GM08714 (cell line): ENCODE measurements around the gene ATG4D.
A peak's percentile ranks its signal among the peaks of the same experiment; 100 is the strongest.

Experiments used
- H3K4me3 ChIP-seq: fragments of 200-500 bp; sonication (Bioruptor generic); 2 replicates; pipeline ENCODE4 v1.5.1; 2014; ENCODE audit warnings: mild to moderate bottlenecking, low read length, inconsistent platforms
- ZNF274 ChIP-seq: IDR thresholded peaks from 2 replicates; pipeline ENCODE4 v1.6.1; 2012; ENCODE audit warnings: mild to moderate bottlenecking, low read depth, low read length

The ATG4D gene

DNA sequence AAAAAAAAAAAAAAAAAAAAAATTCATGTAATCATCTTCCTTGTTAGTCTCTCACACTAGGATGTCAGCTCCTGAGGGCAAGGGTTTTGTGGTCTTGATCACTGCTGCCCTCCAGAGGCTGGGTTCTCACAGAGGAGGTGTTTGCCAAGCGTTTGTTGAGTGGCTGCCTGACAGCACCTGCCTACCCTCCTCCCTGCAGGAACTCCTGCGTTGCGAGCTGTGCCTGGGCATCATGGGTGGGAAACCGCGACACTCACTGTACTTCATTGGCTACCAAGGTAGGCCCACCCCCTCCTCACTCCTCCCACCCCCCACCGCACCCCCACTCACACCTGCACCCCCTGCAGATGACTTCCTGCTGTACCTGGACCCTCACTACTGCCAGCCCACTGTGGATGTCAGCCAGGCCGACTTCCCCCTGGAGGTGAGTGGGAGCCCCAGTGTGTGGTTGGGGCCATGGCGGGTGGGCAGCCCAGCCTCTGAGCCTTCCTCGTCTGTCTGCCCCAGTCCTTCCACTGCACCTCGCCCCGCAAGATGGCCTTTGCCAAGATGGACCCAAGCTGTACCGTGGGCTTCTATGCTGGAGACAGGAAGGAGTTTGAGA, 8.1 kb downstream of the ATG4D start:
- no peak for TF ChIP-seq ZNF274
- H3K4me3 ChIP-seq, result no peak overlapping the region

DNA sequence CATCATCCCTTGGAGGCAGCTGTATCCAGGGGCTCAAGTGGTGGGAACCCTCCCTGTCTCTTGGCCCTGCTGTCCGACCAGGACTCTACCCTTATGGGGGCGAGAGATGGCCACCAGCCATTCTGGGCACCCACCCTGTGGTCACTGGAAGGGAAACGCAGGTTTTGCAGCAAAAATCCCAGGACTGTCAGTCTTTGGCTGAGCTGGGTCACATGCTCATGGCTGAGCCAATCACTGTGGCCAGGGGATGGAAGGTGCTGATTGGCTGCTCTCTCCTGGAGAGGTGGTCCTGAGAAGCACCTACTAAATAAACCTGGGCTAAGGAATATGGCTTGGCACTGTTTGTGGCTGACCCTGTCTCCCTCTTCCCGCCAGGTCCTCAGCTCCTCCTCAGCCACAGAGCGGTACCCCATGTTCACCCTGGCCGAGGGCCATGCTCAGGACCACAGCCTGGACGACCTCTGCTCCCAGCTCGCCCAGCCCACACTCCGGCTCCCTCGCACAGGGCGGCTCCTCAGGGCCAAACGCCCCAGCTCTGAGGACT, 8.9 kb downstream of the ATG4D start:
- no peak overlapping the region for H3K4me3 ChIP-seq
- no peak for TF ChIP-seq ZNF274

DNA sequence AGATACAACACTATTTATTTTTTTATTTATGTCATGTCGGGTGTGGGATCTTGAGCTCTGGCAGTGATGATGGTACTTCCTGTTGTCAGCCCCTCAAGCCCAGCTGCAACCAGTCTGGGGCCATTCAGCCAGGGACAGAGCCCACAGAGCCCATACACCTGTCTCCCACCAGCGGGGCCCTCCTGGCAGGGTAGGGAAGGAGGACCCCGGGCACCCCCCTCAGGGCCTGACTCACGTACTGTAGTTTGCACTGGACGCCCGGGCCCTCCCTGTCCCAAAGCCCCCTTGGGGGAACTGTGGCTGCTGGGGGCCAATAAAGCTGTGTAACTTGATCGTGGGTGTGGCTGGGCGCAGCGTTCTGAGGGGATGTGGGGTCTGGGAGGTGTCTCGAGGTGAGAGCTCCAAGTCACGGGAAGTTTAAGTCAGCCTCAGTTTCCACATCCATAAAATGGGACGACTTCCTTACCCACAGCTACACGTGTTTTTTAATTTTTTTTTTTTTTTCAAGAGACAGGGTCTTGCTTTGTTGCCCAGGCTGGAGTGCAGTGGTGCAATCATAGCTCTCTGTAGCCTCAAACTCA, 9.5 kb downstream of the ATG4D start:
- no peak overlapping the region for H3K4me3 ChIP-seq
- TF ChIP-seq ZNF274, result no peak

DNA sequence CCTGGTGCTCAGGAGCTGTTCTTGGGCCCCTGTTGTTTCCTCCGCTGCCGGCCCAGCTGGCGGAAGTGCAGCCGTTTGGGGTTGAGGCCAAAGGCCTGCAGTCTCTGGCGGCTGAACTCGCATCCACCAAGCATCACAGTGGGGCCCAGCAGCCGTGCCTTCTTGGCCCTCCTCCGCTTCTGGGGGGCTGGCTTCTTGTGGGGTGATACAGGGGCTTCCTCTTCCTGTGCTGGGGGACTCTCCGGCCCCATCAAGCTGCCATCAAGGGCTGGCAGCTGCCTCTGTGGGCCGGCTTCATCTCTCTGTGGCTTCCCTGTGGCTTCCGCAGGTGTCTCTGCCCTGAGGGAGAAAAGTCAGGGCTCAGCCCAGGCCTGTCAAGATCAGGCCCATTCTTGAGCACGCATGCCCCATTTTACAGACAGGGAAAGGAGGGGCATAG, 10.3 kb downstream of the ATG4D start:
- TF ChIP-seq ZNF274, result no peak

DNA sequence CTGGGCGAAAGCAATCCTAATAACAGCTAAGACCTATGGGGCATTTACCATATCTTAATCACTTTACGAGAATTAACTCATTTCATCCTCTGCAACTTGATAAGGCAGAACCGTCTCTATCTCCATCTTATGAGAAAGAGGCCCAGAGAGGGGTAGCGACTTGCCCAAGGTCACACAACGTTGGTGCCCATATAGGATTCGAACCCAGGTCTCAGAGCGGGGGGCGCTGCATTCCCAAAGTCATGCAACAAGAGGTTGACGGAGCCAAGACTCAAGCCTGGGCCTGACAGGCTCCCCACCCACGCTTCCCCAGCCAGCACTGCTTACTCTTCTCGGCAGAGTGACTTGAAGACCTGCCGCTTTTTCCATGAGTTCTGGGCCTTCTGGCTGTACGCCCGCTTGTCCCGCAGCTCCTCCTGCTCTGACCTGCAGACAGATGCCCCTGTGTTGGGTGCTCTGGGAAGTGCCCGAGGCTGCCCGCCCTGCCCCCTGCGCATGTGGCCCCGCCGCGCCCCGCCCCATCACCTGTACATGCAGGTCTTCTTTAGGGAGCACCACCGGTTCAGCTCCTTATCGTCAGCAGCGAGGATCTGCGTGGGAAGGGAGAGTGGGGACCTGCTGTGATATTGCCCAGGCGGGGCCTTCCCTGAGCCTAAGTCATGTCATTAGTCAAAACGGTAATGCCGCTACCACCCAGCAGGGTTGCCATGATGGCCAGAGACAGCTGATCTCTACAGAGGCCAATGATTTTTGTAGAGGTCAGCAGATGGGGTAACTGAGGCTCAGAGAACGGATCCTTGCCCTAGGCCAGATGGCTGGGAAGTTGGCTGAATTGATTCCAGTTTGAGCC, 11.3 kb downstream of the ATG4D start:
- H3K4me3 ChIP-seq, result no peak overlapping the region
- TF ChIP-seq ZNF274, result no peak

More for the DNA sequence above, 10.3 kb downstream of the ATG4D start:
- H3K4me3 ChIP-seq, result no peak overlapping the region

DNA sequence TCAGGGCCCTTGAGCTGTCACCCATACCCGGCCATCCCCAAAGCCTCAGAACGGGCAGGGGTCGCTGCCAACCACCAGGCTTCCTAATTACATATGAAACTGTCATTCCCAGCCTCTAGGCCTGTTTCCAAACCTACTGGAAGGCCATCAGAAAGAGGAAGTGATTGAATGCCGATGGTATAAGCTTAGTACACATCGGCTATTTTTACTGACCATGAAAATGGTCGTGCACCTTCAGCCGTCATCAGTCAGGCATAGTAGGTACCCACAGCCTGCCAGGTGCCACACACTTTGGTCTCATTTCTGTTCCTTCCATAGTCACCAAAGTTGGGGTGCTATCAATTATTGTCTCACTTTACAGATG, 11.9 kb downstream of the ATG4D start:
- TF ChIP-seq ZNF274, result no peak
- no peak overlapping the region for H3K4me3 ChIP-seq

DNA sequence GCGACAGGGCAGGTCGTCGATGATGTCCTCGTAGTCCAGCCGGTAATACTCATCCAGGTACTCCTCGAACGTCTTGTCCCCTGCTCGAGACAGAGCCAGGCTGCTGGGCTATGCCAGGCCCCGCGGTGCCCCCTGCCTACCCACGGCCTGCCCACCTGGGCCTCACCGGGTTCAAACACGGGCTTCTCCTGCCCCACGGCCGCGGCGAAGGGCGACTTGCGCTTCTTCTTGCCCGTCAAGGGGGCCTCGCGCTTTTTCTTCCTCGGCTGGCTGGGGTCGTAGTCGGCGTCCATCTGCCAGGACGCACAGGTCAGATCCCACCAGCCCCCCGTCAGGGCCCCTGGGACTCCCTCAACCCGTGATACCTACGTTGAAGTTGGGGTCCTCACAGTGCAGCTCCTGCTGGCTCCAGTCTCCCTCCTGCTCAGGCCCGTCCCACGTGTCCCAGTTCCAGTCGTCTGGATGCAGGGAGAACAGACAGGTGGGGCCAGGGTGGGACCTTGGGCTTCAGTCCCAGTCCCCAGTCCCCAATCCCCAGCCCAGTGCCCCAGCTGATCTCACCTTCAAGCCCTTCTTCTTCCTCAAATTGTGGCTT, 14.0 kb downstream of the ATG4D start:
- no peak for TF ChIP-seq ZNF274
- H3K4me3 ChIP-seq, result no peak overlapping the region

DNA sequence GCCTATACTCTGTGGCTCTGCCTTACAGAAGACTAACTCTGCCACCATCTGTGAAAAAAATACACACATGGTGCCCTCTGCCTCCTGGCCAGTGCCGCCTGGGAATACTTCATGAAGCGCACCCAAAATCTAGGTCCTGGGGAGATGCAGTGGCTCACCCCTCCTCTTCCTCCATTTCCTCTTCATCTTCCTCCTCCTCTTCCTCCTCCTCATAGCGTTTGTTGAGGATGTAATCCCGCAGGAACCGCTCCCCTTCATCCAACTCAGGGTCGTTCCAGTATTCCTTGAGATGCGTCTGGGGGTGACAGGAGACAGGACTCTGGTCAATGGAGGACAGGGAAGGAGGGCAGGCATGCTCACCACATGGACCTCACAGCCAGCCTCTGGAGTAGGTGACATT, 16.4 kb downstream of the ATG4D start:
- H3K4me3 ChIP-seq, result no peak overlapping the region
- no peak for TF ChIP-seq ZNF274

DNA sequence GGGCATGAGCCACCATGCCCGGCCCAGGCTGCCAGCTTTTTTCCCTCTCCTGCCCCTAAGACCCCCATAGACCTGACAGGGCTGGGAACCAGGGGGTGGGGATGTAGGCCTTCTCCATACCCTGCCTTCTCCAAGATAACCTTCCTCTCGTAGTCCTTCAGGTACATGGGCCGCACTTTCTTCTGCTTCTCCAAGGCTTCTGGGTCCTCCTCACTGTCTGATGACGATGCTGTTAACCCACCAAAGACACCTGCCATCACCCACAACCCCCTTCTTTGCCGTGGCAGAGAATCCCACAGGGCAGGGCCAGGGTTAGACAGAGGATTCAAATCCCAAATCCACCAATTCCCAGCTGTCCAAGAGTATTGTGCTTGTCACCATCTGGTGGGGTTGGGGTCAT, 18.9 kb downstream of the ATG4D start:
- no peak for TF ChIP-seq ZNF274
- H3K4me3 ChIP-seq, result no peak overlapping the region

DNA sequence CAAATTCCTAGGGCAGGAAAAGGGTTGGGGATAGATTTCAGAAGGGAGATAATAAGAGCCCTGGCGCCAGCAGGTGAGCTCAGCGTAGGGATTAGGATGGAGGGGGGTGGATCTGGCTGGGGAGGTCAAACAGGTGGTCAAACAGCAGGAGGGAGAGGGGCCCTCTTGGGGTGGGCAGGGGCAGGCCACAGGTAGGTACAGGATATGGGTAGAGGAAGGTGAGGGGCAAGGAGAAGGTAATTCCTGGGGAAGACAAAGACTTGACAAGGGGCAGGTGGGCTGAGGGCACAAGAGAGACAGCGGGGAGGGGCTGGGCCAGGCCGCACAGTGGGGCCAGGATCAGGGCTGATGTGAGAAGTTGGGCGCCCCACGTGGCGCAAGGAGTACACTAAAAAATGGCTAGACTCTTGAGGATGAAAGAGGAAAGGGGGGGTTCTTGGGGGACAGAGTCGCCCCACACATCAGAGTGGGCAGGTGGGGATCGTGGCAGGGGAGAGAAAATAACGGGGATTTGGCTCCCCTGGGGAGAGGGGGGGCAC, 21.4 kb downstream of the ATG4D start:
- TF ChIP-seq ZNF274, result no peak

DNA sequence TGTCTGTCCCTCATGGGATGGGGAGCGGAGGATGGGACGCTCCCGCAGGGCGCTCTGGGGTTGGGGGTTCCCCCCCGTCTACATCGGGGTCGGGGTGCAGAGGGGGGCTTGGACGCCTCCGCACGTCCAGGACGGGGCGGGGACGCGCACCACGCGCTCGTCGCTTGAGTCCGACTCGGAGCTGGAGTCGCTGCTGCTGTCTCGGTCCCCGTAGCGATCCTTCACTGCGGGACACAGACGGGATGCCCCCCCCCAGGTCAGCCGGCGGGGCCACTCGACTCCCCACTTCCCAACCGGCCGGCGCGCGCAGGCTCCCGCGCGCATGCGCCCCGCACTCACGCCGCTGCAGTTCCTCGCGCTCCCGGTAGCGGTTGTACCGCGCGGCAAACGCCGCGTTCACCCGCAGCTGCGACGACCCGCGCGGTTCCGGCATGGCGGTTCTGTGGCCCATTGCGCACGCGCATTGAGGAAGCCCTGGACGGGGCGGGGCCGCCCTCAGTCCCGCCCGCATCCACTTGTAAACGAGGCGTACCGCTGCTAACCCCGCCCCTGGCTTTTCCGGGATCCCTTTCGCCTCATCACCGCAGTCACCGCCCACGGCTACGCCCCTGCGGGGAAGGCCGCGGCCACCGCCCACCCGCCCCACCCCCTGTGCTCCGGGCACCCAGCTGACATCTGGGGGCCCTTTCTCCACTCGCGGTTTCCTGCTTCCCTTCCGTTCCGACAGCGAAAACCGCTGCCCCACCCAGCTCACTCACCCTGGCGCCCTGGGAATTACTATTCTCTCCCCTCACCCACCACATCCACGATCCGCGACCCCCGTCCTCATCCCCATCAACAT, 22.1 kb downstream of the ATG4D start, which contains the start of gene KRI1:
Gene KRI1 (minus strand): TSS at position 444 of the 841 bp plus-strand sequence. CDS start 11 bp downstream, at position 433.
- no peak for TF ChIP-seq ZNF274
- H3K4me3 ChIP-seq, result peak within 1 kb of the TSS; percentile 78

More for the DNA sequence above, 21.4 kb downstream of the ATG4D start:
- peak overlapping the region; percentile 78 for H3K4me3 ChIP-seq

DNA sequence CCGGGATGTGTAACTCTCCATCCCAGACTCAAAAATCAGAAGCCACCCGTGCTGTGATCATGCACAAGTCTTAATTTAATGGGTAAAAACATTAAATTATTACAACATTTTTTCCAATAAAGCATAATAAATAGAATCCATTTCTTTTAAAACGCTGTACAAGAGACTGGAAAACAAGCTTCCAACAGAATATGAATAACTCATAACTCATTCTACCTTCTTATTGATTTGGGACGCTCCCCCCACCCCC, 22.6 kb downstream of the ATG4D start:
- TF ChIP-seq ZNF274, result no peak
- H3K4me3 ChIP-seq, result peak overlapping the region; percentile 44; the same call in 1 of the 2 replicates

DNA sequence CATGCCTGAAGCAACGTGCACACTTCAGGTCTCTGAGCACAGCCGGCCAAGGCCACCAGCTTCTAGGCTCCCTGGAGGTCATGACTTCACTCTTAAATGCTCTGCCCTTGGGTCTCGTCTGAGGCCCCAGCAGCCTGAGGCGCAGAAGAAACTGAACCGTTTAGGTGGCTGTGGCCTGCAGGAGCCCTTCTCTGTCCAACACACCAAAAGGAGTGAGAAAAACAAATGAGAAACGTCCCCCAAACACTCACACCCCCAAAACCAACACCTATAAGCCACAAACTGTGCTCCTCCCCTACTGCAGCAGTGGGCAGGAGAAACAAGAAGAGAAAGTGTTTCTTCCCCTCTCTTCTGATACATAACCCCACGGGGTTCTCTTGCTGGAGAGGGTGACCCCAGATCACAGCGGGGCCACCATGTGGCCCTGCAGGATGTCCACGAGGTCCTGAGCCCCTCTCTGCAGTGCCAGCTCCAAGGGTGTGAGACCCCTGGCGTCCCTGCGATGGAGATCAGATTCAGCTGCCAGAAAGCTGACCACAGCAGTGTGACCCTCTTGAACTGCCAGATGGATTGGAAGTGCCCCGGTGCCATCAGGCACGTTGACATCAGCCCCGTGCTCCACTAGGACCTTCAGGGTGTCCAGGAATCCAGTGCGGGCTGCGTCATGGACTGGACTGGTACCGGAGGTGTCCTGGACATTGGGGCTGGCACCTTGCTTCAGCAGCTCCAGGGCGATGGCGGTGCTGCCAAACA, 23.1 kb downstream of the ATG4D start:
- TF ChIP-seq ZNF274, result no peak

More for the DNA sequence above, 23.1 kb downstream of the ATG4D start:
- peak overlapping the region; percentile 44; the same call in 1 of the 2 replicates for H3K4me3 ChIP-seq
